Measurements from ENCODE around the gene METRNL. TPM values are rescaled to one million over a fixed set of nuclear protein-coding genes. Genes with fewer than 3 reads are reported as not detected.
A peak's percentile ranks its signal among the peaks of the same experiment; 100 is the strongest.

Gene METRNL
- polyA plus RNA-seq, 3 donors = 13.1 to 133 (median 29.8) TPM

DNA sequence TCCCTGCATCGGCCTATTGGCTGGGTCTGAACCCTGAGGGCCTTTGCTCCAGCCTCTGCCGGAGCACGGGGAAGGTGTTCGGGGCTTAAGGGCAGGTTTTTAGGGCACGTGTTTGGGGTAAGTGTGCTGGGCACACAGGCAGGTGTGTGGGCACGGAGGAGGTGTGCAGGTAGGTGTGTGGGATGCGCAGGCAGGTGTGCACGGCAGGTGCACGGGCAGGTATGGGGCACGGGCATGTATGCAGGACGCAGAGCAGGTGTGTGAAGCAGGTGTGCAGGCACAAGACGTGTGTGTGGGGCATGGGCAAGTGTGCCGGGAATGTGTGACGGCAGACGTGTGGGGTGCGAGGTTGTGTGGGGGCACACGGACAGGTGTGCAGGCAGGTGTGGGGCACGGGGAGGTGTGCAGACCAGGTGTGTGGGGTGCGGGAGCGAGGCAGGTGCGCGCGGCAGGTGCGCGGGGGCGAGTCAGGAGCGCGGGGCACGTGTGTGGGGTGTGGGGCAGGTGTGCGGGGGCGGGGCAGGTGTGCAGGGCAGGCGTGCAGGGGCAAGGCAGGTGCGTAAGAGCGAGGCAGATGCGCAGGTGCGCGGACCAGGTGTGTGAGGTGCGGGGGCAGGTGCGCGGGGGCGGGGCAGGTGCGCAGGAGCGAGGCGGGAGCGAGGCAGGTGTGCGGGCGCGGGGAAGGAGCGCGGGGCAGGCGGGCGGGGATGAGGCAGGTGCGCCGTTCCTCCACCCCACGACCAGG lies 28.6 kb upstream of the METRNL start:
- no peaks in the 10 kb centered on the region for H3K27me3 ChIP-seq (ENCODE audit: control insufficient read depth in 2 of 2, insufficient read depth in 2 of 2, low read length in 2 of 2)
- intact Hi-C loops (cut with micrococcal nuclease) = loop anchor here in 1 of 2 donors (5.0 kb wide), 1 partner anchor 89 kb away; no protein-coding TSS in a partner anchor
- Mint-ChIP-seq H3K27me3 (ENCODE audit: low read depth in 3 of 3) (peaks cover 0 to 9% (median 1%) of the 10 kb centered on the region in 3 donors), H3K36me3 (peaks cover 5 to 8% of the 10 kb centered on the region in 2 donors), H3K27ac (peak overlapping the region; percentile 94 to 100 (median 99)), H3K9me3 (peaks cover 0 to 9% (median 4%) of the 10 kb centered on the region in 7 donors), H3K4me3 (peak overlapping the region; percentile 74 to 85), H3K4me1 (peaks cover 57% of the 10 kb centered on the region)
- peaks cover 64 to 86% of the 10 kb centered on the region in 2 donors for H3K4me1 ChIP-seq (ENCODE audit: control insufficient read depth in 1 of 2, insufficient read depth in 2 of 2, low read length in 2 of 2)
- H3K4me2 ChIP-seq (replicated peaks; ENCODE audit: extremely low read depth, low read length, poor library complexity, severe bottlenecking) = peak overlapping the region; percentile 71
- no peak for DNase-seq
- H4K20me1 ChIP-seq (ENCODE audit: insufficient read depth, low read length) = no peaks in the 10 kb centered on the region
- peaks cover 25% of the 10 kb centered on the region for H3K79me2 ChIP-seq (ENCODE audit: insufficient read depth, low read length)
- peaks cover 0 to 3% of the 10 kb centered on the region in 2 donors for H3K9me3 ChIP-seq (replicated peaks in 1 of 2; ENCODE audit: control insufficient read depth in 1 of 2, insufficient read depth in 1 of 2, low read length in 2 of 2)
- peak overlapping the region; percentile 65 for H3K9ac ChIP-seq (ENCODE audit: insufficient read depth, low read length, poor library complexity, severe bottlenecking)
- no peak for TF ChIP-seq CTCF (IDR thresholded peaks at IDR 0.05)
- peak overlapping the region; percentile 73 to 86 for H3K27ac ChIP-seq (ENCODE audit: low read depth in 1 of 2, low read length in 2 of 2)
- WGBS (ENCODE audit: insufficient coverage) = 39% methylated on average over 47 of the region's 55 CpGs
- peak overlapping the region; percentile 53 for H2AFZ ChIP-seq (ENCODE audit: insufficient read depth, low read depth, low read length, poor library complexity, severe bottlenecking)
- H3K4me3 ChIP-seq (replicated peaks in 1 of 3; ENCODE audit: low read depth in 2 of 3, low read length in 3 of 3) = peak overlapping the region; percentile 29 to 74 (median 41)
- H3K36me3 ChIP-seq (replicated peaks in 1 of 2; ENCODE audit: control insufficient read depth in 1 of 2, insufficient read depth in 2 of 2, low read length in 2 of 2) = no peaks in the 10 kb centered on the region

- peak overlapping the region; percentile 65 for H3K9ac ChIP-seq (ENCODE audit: insufficient read depth, low read length, poor library complexity, severe bottlenecking)
- intact Hi-C loops (cut with micrococcal nuclease) = loop anchor here (2.0 to 5.0 kb wide), 2 partner anchors 29 to 89 kb away; no protein-coding TSS in a partner anchor
- H3K4me1 ChIP-seq (ENCODE audit: control insufficient read depth in 1 of 2, insufficient read depth in 2 of 2, low read length in 2 of 2) = peaks cover 64 to 80% of the 10 kb centered on the region in 2 donors
- DNase-seq = peak; percentile 97 to 98 (median 97)
- peak overlapping the region; percentile 91 to 94 for H3K27ac ChIP-seq (ENCODE audit: low read depth in 1 of 2, low read length in 2 of 2)
- Mint-ChIP-seq H3K27ac (peak overlapping the region; percentile 89 to 99 (median 98)), H3K4me1 (peaks cover 60% of the 10 kb centered on the region), H3K9me3 (peaks cover 0 to 9% (median 3%) of the 10 kb centered on the region in 7 donors), H3K27me3 (ENCODE audit: low read depth in 3 of 3) (peaks cover 0 to 9% (median 1%) of the 10 kb centered on the region in 3 donors), H3K36me3 (peaks cover 2 to 3% of the 10 kb centered on the region in 2 donors), H3K4me3 (peak overlapping the region; percentile 65 to 74)
- H2AFZ ChIP-seq (ENCODE audit: insufficient read depth, low read depth, low read length, poor library complexity, severe bottlenecking) = peak overlapping the region; percentile 53
- peaks cover 17% of the 10 kb centered on the region for H3K79me2 ChIP-seq (ENCODE audit: insufficient read depth, low read length)
- no peaks in the 10 kb centered on the region for H3K36me3 ChIP-seq (replicated peaks in 1 of 2; ENCODE audit: control insufficient read depth in 1 of 2, insufficient read depth in 2 of 2, low read length in 2 of 2)
- peaks cover 0 to 3% of the 10 kb centered on the region in 2 donors for H3K9me3 ChIP-seq (replicated peaks in 1 of 2; ENCODE audit: control insufficient read depth in 1 of 2, insufficient read depth in 1 of 2, low read length in 2 of 2)
- WGBS (ENCODE audit: insufficient coverage) = 1% methylated on average over 95 of the region's 95 CpGs
- TF ChIP-seq CTCF (IDR thresholded peaks at IDR 0.05) = no peak
- H4K20me1 ChIP-seq (ENCODE audit: insufficient read depth, low read length) = no peaks in the 10 kb centered on the region
- H3K27me3 ChIP-seq (ENCODE audit: control insufficient read depth in 2 of 2, insufficient read depth in 2 of 2, low read length in 2 of 2) = no peaks in the 10 kb centered on the region
- H3K4me3 ChIP-seq (replicated peaks in 1 of 3; ENCODE audit: low read depth in 2 of 3, low read length in 3 of 3) = peak overlapping the region; percentile 29 to 74 (median 41)
- peak overlapping the region; percentile 71 for H3K4me2 ChIP-seq (replicated peaks; ENCODE audit: extremely low read depth, low read length, poor library complexity, severe bottlenecking)
Observed at GRCh38 chr17:83051396-83052240, 27.8 kb upstream of the METRNL start.

All from CD14-positive monocyte (primary cell).